Epidermal melanocyte (primary cell): Measurements from ENCODE around the gene TRIM46.
"Not testable (repeated sequence)": the region's sequence is repeated elsewhere in the genome, so short reads cannot be mapped to it uniquely, and the experiment has no call there.

Experiments
- DNase-seq: peaks from one replicate; pipeline ENCODE4 v3.0.0; 2011; ENCODE audit warnings: low spot score; ENCODE audit not compliant: insufficient read length

TRIM46 gene

GRCh38 chr1:155227261-155228095 is 53.8 kb downstream of the TRIM46 start:
- DNase-seq, result peak; percentile 100

GRCh38 chr1:155228096-155228427 is 54.4 kb downstream of the TRIM46 start:
- DNase-seq, result no peak

- DNase-seq, result not testable (repeated sequence)
Observed at GRCh38 chr1:155231302-155231701, 57.7 kb downstream of the TRIM46 start.

- DNase-seq, result not testable (repeated sequence)
Observed at GRCh38 chr1:155232001-155232978, 58.6 kb downstream of the TRIM46 start.

- DNase-seq, result not testable (repeated sequence)
Observed at GRCh38 chr1:155233502-155233901, 59.9 kb downstream of the TRIM46 start.
